IMR-90 (cell line): Measurements from ENCODE around the gene ENAH. TPM values are rescaled to one million over a fixed set of nuclear protein-coding genes. Genes with fewer than 3 reads are reported as not detected.
A peak's percentile ranks its signal among the peaks of the same experiment; 100 is the strongest.

Experiments
- ATAC-seq: fragments of 200-7000 bp; cut with Tn5 transposase; 2 replicates; pipeline ENCODE4 v1.9.1; 2020; ENCODE audit warnings: low read depth, mild to moderate bottlenecking, moderate library complexity
- BruUV-seq: library from RNA; stranded (reverse); fragments of 400-500 nt; replicated peaks from 2 replicates; lab custom pipeline; 2021; lab: Mats Ljungman, UMichigan
- CTCF ChIA-PET: fragments of 300-600 bp; formaldehyde crosslinking; extraction: SDS; loops from one replicate; lab custom pipeline; 2021; ENCODE audit warnings: antibody characterized with exemption; lab: Yijun Ruan, JAX
- POLR2A ChIA-PET: fragments of 300-600 bp; sonication (Branson Sonifier 250); formaldehyde crosslinking; loops from one replicate; lab custom pipeline; 2022; ENCODE audit warnings: antibody characterized with exemption; ENCODE audit not compliant: unreplicated experiment; lab: Charles Lee
- DNase-seq: peaks from one replicate; pipeline ENCODE4 v3.0.0; 2013
- H2AFZ ChIP-seq: replicated peaks from 2 replicates; pipeline ENCODE3; 2013; ENCODE audit warnings: low read length, mild to moderate bottlenecking; ENCODE audit not compliant: poor library complexity
- H2AK5ac ChIP-seq: 2 replicates; pipeline ENCODE4 v1.6.1; 2013; ENCODE audit warnings: low read depth, low read length, inconsistent platforms
- H2AK9ac ChIP-seq: replicated peaks from 2 replicates; pipeline ENCODE3; 2013; ENCODE audit warnings: mild to moderate bottlenecking, low read depth, low read length, moderate library complexity; ENCODE audit not compliant: poor library complexity
- H2BK120ac ChIP-seq: 2 replicates; pipeline ENCODE4 v1.6.1; 2013; ENCODE audit warnings: low read depth, low read length, inconsistent platforms
- H2BK15ac ChIP-seq: 3 replicates; pipeline ENCODE4 v1.6.1; 2013; ENCODE audit warnings: low read depth, low read length, inconsistent platforms
- H2BK20ac ChIP-seq: 2 replicates; pipeline ENCODE4 v1.6.1; 2013; ENCODE audit warnings: low read depth, mild to moderate bottlenecking, inconsistent platforms, low read length, moderate library complexity
- H2BK5ac ChIP-seq: 2 replicates; pipeline ENCODE4 v1.6.1; 2013; ENCODE audit warnings: mild to moderate bottlenecking, low read depth, low read length, inconsistent platforms; ENCODE audit not compliant: poor library complexity, severe bottlenecking
- H3K14ac ChIP-seq: replicated peaks from 2 replicates; pipeline ENCODE4 v1.6.1; 2013; ENCODE audit warnings: low read depth, low read length, inconsistent platforms
- H3K18ac ChIP-seq: 2 replicates; pipeline ENCODE4 v1.6.1; 2013; ENCODE audit warnings: low read depth, low read length, control low read depth
- H3K23ac ChIP-seq: 2 replicates; pipeline ENCODE4 v1.6.1; 2013; ENCODE audit warnings: low read depth, low read length, inconsistent platforms
- H3K27ac ChIP-seq: 2 replicates; pipeline ENCODE4 v1.5.1; 2013; ENCODE audit warnings: mild to moderate bottlenecking, control low read depth, low read length; ENCODE audit not compliant: insufficient read depth
- H3K27me3 ChIP-seq: 2 replicates; pipeline ENCODE4 v1.6.1; 2013; ENCODE audit warnings: low read length; ENCODE audit not compliant: control insufficient read depth, insufficient read depth
- H3K36me3 ChIP-seq: 2 replicates; pipeline ENCODE4 v1.6.1; 2013; ENCODE audit warnings: low read length, mixed read lengths; ENCODE audit not compliant: control insufficient read depth, insufficient read depth
- H3K4ac ChIP-seq: 2 replicates; pipeline ENCODE4 v1.6.1; 2013; ENCODE audit warnings: low read depth, low read length, inconsistent platforms
- H3K4me1 ChIP-seq: 2 replicates; pipeline ENCODE4 v1.6.1; 2013; ENCODE audit warnings: low read length, mixed read lengths; ENCODE audit not compliant: control insufficient read depth, insufficient read depth
- H3K4me2 ChIP-seq: 2 replicates; pipeline ENCODE4 v1.6.1; 2013; ENCODE audit warnings: low read depth, mild to moderate bottlenecking, control low read depth, low read length, moderate library complexity
- H3K4me3 ChIP-seq: 2 replicates; pipeline ENCODE4 v1.5.1; 2013; ENCODE audit warnings: low read depth, mild to moderate bottlenecking, control low read depth, low read length, moderate library complexity; ENCODE audit not compliant: insufficient read depth
- H3K56ac ChIP-seq: 2 replicates; pipeline ENCODE4 v1.6.1; 2013; ENCODE audit warnings: low read length, inconsistent platforms; ENCODE audit not compliant: insufficient read depth; ENCODE audit errors: extremely low read depth
- H3K79me1 ChIP-seq, 2 experiments: 2 replicates each; pipeline ENCODE4 v1.6.1; 2013; ENCODE audit warnings: low read length in 2 of 2, inconsistent platforms in 1 of 2, low read depth in 1 of 2
- H3K9ac ChIP-seq: 2 replicates; pipeline ENCODE4 v1.6.1; 2013; ENCODE audit warnings: low read depth, low read length, control low read depth
- H3K9me1 ChIP-seq: 2 replicates; pipeline ENCODE4 v1.6.1; 2013; ENCODE audit warnings: low read length, inconsistent platforms; ENCODE audit not compliant: insufficient read depth
- H3K9me3 ChIP-seq: 2 replicates; pipeline ENCODE4 v1.6.1; 2013; ENCODE audit warnings: low read length; ENCODE audit not compliant: control insufficient read depth, insufficient read depth
- H4K20me1 ChIP-seq: 2 replicates; pipeline ENCODE4 v1.6.1; 2013; ENCODE audit warnings: low read length, inconsistent platforms; ENCODE audit not compliant: insufficient read depth
- H4K5ac ChIP-seq: 2 replicates; pipeline ENCODE4 v1.6.1; 2013; ENCODE audit warnings: mild to moderate bottlenecking, low read depth, low read length, control low read depth
- H4K8ac ChIP-seq, 2 experiments: 2 replicates each; pipeline ENCODE4 v1.6.1; 2013; ENCODE audit warnings: low read depth in 2 of 2, low read length in 2 of 2, control low read depth in 1 of 2, inconsistent platforms in 1 of 2
- H4K91ac ChIP-seq: 2 replicates; pipeline ENCODE4 v1.6.1; 2013; ENCODE audit warnings: low read depth, low read length, inconsistent platforms; ENCODE audit not compliant: insufficient read depth
- BHLHE40 ChIP-seq: fragments of 150-350 bp; IDR thresholded peaks from 2 replicates; pipeline ENCODE4 v1.6.1; 2016; ENCODE audit warnings: mild to moderate bottlenecking, low read depth, low read length
- CEBPB ChIP-seq: IDR thresholded peaks from 2 replicates; pipeline ENCODE4 v1.6.1; 2012; ENCODE audit warnings: low read depth, low read length, improper control_type of control experiment
- CHD1 ChIP-seq: IDR thresholded peaks from 2 replicates; pipeline ENCODE4 v1.6.1; 2012; ENCODE audit warnings: low read depth, low read length, improper control_type of control experiment
- FOS ChIP-seq: fragments of 150-350 bp; IDR thresholded peaks from 2 replicates; pipeline ENCODE4 v1.6.1; 2016; ENCODE audit warnings: low read depth, low read length
- MAFK ChIP-seq: IDR thresholded peaks from 2 replicates; pipeline ENCODE4 v1.6.1; 2012; ENCODE audit warnings: low read depth, low read length, improper control_type of control experiment
- MAZ ChIP-seq: IDR thresholded peaks from 2 replicates; pipeline ENCODE4 v1.6.1; 2012; ENCODE audit warnings: low read depth, mild to moderate bottlenecking, low read length, improper control_type of control experiment, moderate library complexity, borderline replicate concordance
- MXI1 ChIP-seq: IDR thresholded peaks from 2 replicates; pipeline ENCODE4 v1.6.1; 2012; ENCODE audit warnings: low read depth, mild to moderate bottlenecking, low read length, moderate library complexity, borderline replicate concordance
- POLR2A ChIP-seq: IDR thresholded peaks from 2 replicates; pipeline ENCODE4 v1.6.1; 2012; ENCODE audit warnings: mild to moderate bottlenecking, low read depth, low read length
- RAD21 ChIP-seq: IDR thresholded peaks from 2 replicates; pipeline ENCODE4 v1.6.1; 2012; ENCODE audit warnings: low read length, improper control_type of control experiment
- RFX5 ChIP-seq: IDR thresholded peaks from 2 replicates; pipeline ENCODE4 v1.8.0; 2012; ENCODE audit warnings: low read depth, mild to moderate bottlenecking, low read length, moderate library complexity
- WGBS, 2 experiments: methylation state at CpG; one replicate each; pipeline versions ENCODE4 v1.1.5 to v1.1.7; 2013; ENCODE audit warnings: missing lambda C conversion rate in 2 of 2; ENCODE audit not compliant: insufficient read length in 1 of 2; ENCODE audit errors: extremely low coverage in 2 of 2; 5-methylcytosine and 5-hydroxymethylcytosine counted together
- dilution Hi-C: fragments of 300-500 bp; cut with HindIII; formaldehyde crosslinking; loops from one replicate; pipeline ENCODE4 v1.14.3; 2018; ENCODE audit warnings: low sequenced_read_pairs; ENCODE audit not compliant: unreplicated experiment
- in situ Hi-C: fragments of 300-500 bp; cut with MboI; formaldehyde crosslinking; loops from 3 replicates; pipeline ENCODE4 v1.14.3; 2019; ENCODE audit warnings: low sequenced_read_pairs, inconsistent platforms, mixed read lengths
- intact Hi-C: fragments of 100-400 bp; cut with micrococcal nuclease; formaldehyde crosslinking; loops from 2 replicates; pipeline ENCODE4 v1.10.0; 2022
- polyA plus RNA-seq, 3 experiments: library from polyadenylated mRNA; depleted of rRNA; stranded (reverse); fragments of >200 nt; gene quantifications; 2 replicates each; pipeline ENCODE4 v1.2.3, GENCODE V29; 2012; ENCODE audit warnings: low replicate concordance in 1 of 3
- total RNA-seq: library from RNA; depleted of rRNA; stranded (reverse); fragments of >200 nt; gene quantifications from 2 replicates; pipeline ENCODE4 v1.2.3, GENCODE V29; 2012
- TF ChIP-seq, protein P1 (sequence below): fragments of 150-350 bp; IDR thresholded peaks from 2 replicates; pipeline ENCODE4 v1.6.1; 2017; ENCODE audit warnings: mild to moderate bottlenecking, antibody characterized with exemption, low read length, low read depth
- TF ChIP-seq, protein P2 (sequence below): fragments of 150-350 bp; IDR thresholded peaks from 2 replicates; pipeline ENCODE4 v1.6.1; 2016; ENCODE audit warnings: low read depth, mild to moderate bottlenecking, low read length, moderate library complexity, borderline replicate concordance
- TF ChIP-seq, protein P3 (sequence below): conservative IDR thresholded peaks from 2 replicates; pipeline ENCODE4 v1.5.1; 2012; ENCODE audit warnings: mild to moderate bottlenecking, low read depth, low read length, improper control_type of control experiment

Gene ENAH
- total and polyA plus RNA-seq, 2 of the 4 experiments (the other 2 are of a cell fraction), result 61.3 to 86.9 TPM

DNA sequence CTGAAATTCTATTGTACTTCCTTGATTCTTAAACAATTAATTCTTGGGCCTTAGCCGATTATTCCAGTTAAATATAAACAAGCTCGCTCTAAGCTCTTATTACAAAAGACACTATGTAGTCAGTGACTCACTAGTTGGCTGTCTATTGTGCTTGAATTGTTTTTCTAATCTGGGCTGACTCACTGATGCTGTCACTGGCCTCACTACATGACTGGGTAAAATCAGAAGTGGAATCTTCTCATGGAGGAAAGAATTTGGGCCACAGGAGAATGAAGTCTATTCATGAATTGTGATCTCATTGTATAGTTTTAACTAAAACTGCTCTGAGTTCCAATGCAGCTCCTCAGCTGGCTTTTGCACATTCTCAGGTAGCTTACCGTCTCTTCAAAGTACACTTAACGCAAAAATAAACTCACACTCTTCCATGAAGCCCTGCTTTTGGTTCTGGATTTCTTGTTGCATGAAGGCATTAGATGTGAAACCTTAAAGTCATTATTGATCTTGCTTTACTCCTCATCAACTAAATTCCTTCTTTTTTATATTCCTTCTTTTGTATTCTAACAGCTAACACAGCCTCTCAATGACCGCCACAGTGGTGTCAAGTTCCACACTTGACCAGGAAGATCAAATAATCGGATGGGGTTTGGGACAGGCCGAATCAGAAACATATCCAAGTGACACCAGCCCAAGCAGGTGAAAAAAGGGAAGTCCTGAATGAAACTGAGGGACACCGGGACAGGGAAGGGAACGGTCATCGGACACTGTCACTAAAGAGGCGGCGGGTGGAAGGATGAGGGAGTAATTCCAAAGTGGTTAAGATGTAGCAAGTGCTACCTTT is 144.2 kb downstream of the ENAH start:
- no peak overlapping the region for H3K9ac ChIP-seq
- TF ChIP-seq RAD21 (0 out of 2 replicates have a peak, but pooled peaks have one; percentile 8), FOS (peak; percentile 99), MAFK (peak; percentile 37; the same call in 1 of the 2 replicates), POLR2A (no peak), CHD1 (0 out of 2 replicates have a peak, but pooled peaks have one; percentile 38), BHLHE40 (peak; percentile 72; the same call in 1 of the 2 replicates), MAZ (0 out of 2 replicates have a peak, but pooled peaks have one; percentile 17), RFX5 (no peak), MXI1 (no peak), CEBPB (peak; percentile 69)
- TF ChIP-seq, protein P1, sequence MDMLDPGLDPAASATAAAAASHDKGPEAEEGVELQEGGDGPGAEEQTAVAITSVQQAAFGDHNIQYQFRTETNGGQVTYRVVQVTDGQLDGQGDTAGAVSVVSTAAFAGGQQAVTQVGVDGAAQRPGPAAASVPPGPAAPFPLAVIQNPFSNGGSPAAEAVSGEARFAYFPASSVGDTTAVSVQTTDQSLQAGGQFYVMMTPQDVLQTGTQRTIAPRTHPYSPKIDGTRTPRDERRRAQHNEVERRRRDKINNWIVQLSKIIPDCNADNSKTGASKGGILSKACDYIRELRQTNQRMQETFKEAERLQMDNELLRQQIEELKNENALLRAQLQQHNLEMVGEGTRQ, result no peak
- TF ChIP-seq, protein P2, sequence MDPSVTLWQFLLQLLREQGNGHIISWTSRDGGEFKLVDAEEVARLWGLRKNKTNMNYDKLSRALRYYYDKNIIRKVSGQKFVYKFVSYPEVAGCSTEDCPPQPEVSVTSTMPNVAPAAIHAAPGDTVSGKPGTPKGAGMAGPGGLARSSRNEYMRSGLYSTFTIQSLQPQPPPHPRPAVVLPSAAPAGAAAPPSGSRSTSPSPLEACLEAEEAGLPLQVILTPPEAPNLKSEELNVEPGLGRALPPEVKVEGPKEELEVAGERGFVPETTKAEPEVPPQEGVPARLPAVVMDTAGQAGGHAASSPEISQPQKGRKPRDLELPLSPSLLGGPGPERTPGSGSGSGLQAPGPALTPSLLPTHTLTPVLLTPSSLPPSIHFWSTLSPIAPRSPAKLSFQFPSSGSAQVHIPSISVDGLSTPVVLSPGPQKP, result no peak
- TF ChIP-seq, protein P3, sequence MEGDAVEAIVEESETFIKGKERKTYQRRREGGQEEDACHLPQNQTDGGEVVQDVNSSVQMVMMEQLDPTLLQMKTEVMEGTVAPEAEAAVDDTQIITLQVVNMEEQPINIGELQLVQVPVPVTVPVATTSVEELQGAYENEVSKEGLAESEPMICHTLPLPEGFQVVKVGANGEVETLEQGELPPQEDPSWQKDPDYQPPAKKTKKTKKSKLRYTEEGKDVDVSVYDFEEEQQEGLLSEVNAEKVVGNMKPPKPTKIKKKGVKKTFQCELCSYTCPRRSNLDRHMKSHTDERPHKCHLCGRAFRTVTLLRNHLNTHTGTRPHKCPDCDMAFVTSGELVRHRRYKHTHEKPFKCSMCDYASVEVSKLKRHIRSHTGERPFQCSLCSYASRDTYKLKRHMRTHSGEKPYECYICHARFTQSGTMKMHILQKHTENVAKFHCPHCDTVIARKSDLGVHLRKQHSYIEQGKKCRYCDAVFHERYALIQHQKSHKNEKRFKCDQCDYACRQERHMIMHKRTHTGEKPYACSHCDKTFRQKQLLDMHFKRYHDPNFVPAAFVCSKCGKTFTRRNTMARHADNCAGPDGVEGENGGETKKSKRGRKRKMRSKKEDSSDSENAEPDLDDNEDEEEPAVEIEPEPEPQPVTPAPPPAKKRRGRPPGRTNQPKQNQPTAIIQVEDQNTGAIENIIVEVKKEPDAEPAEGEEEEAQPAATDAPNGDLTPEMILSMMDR, result no peak

More for the DNA sequence above, 144.2 kb downstream of the ENAH start:
- Histone ChIP-seq H3K56ac (no peak overlapping the region), H3K4me1 (peaks cover 10% of the 10 kb centered on the region), H3K14ac (peak overlapping the region; percentile 79), H3K27ac (peak overlapping the region; percentile 56), H3K27me3 (no peaks in the 10 kb centered on the region), H3K79me1 (peaks cover 5 to 20% of the 10 kb centered on the region in 2 experiments), H4K91ac (peak overlapping the region; percentile 74), H4K8ac (peak overlapping the region; percentile 6 to 38; a peak in 1 of 4 replicates), H2BK20ac (peak overlapping the region; percentile 72), H3K4ac (peak overlapping the region; percentile 67), H3K9me1 (peaks cover 14% of the 10 kb centered on the region), H2BK15ac (peak overlapping the region; percentile 79; the same call in 1 of the 3 replicates), H2BK5ac (peak overlapping the region; percentile 78), H4K20me1 (peaks cover 6% of the 10 kb centered on the region; the same call in 1 of the 2 replicates), H3K18ac (peak overlapping the region; percentile 60), H2AK5ac (peak overlapping the region; percentile 92), H3K9me3 (no peaks in the 10 kb centered on the region), H3K36me3 (peaks cover 12% of the 10 kb centered on the region), H2AK9ac (peak overlapping the region; percentile 33), H2AFZ (no peak overlapping the region), H3K23ac (peak overlapping the region; percentile 78; the same call in 1 of the 2 replicates), H3K4me3 (no peak overlapping the region), H2BK120ac (peak overlapping the region; percentile 80), H4K5ac (0 out of 2 replicates have a peak overlapping the region, but pooled peaks have one; percentile 1), H3K4me2 (peak overlapping the region; percentile 64)
- DNase-seq, result peak; percentile 99
- ChIA-PET POLR2A (interaction anchor here (1.0 kb wide), 1 partner anchor 259 kb away, joined by 3 read pairs; no protein-coding TSS in a partner anchor), CTCF (no interaction called here)
- no CpG with 5 or more reads among the region's 12 CpGs for WGBS, 2 experiments
- dilution Hi-C loops, result no loop called here
- ATAC-seq, result peak; percentile 97
- in situ Hi-C loops, result no loop called here
- intact Hi-C loops, result loop anchor here (1.0 kb wide), 1 partner anchor 264 kb away; no protein-coding TSS in a partner anchor
- BruUV-seq, result no TSS peak
